Stomach smooth muscle (tissue), 2 donors: Measurements from ENCODE around the gene CST9L.
A peak's percentile ranks its signal among the peaks of the same experiment; 100 is the strongest.

ENCODE experiments used
- H3K27ac ChIP-seq: one replicate; pipeline ENCODE4 v1.7.0; 2013; ENCODE audit warnings: mild to moderate bottlenecking, low read length, inconsistent platforms
- H3K27me3 ChIP-seq, 2 donors: one replicate each; pipeline ENCODE4 v1.7.0; 2013; ENCODE audit warnings: low read length in 2 of 2; ENCODE audit not compliant: insufficient read depth in 2 of 2, control insufficient read depth in 1 of 2
- H3K36me3 ChIP-seq, 2 donors: one replicate each; pipeline ENCODE4 v1.7.0; 2013; ENCODE audit warnings: low read length in 2 of 2; ENCODE audit not compliant: control insufficient read depth in 2 of 2, insufficient read depth in 2 of 2
- H3K4me1 ChIP-seq: one replicate; pipeline ENCODE4 v1.7.0; 2013; ENCODE audit warnings: low read length; ENCODE audit not compliant: control insufficient read depth, insufficient read depth
- H3K4me3 ChIP-seq, 2 donors: one replicate each; pipeline ENCODE4 v1.7.0; 2013; ENCODE audit warnings: low read length in 2 of 2
- H3K9ac ChIP-seq, 2 donors: one replicate each; pipeline ENCODE4 v1.7.0; 2013; ENCODE audit warnings: low read length in 2 of 2, mild to moderate bottlenecking in 1 of 2
- H3K9me3 ChIP-seq, 2 donors: one replicate each; pipeline ENCODE4 v1.7.0; 2013; ENCODE audit warnings: low read length in 2 of 2; ENCODE audit not compliant: control insufficient read depth in 2 of 2
- donor health status: healthy.
- donor health status: Pancreatic carcinoma.

CST9L gene

GRCh38 chr20:23568320-23568970 lies at the start of gene CST9L:
TSS of gene CST9L (minus strand) at chr20:23568484. CDS start at chr20:23568450, 34 bp downstream.
- H3K4me1 ChIP-seq, result no peaks in the 10 kb centered on the region

GRCh38 chr20:23614163-23614562 lies 45.9 kb upstream of the CST9L start:
- Histone ChIP-seq H3K4me3 (no peak overlapping the region), H3K27me3 (no peaks in the 10 kb centered on the region), H3K27ac (no peak overlapping the region), H3K36me3 (no peaks in the 10 kb centered on the region), H3K9ac (no peak overlapping the region), H3K4me1 (peaks cover 5% of the 10 kb centered on the region), H3K9me3 (no peaks in the 10 kb centered on the region)

More at GRCh38 chr20:23568320-23568970, at the start of gene CST9L:
- H3K27ac ChIP-seq, result no peak within 1 kb of the TSS
- no peak within 1 kb of the TSS for H3K9ac ChIP-seq
- H3K27me3 ChIP-seq, result peaks cover 2 to 3% of the 10 kb centered on the region in 2 donors
- H3K4me3 ChIP-seq, result no peak within 1 kb of the TSS
- H3K9me3 ChIP-seq, result no peaks in the 10 kb centered on the region
- H3K36me3 ChIP-seq, result no peaks in the 10 kb centered on the region

- no peaks in the 10 kb centered on the region for H3K27me3 ChIP-seq
- H3K27ac ChIP-seq, result no peak overlapping the region
- H3K9me3 ChIP-seq, result no peaks in the 10 kb centered on the region
- no peaks in the 10 kb centered on the region for H3K36me3 ChIP-seq
- no peak overlapping the region for H3K4me3 ChIP-seq
- H3K4me1 ChIP-seq, result peaks cover 5% of the 10 kb centered on the region
- H3K9ac ChIP-seq, result no peak overlapping the region
These were observed 45.4 kb upstream of the CST9L start for GRCh38 chr20:23613676-23614075.

- H3K4me1 ChIP-seq, result peaks cover 5% of the 10 kb centered on the region
- H3K4me3 ChIP-seq, result no peak overlapping the region
- H3K9me3 ChIP-seq, result no peaks in the 10 kb centered on the region
- H3K9ac ChIP-seq, result no peak overlapping the region
- no peaks in the 10 kb centered on the region for H3K27me3 ChIP-seq
- H3K27ac ChIP-seq, result no peak overlapping the region
- no peaks in the 10 kb centered on the region for H3K36me3 ChIP-seq
These were observed 44.1 kb upstream of the CST9L start for GRCh38 chr20:23612396-23612795.

GRCh38 chr20:23609486-23610109 lies 41.3 kb upstream of the CST9L start:
- Histone ChIP-seq H3K36me3 (no peaks in the 10 kb centered on the region), H3K9me3 (no peaks in the 10 kb centered on the region), H3K4me1 (peaks cover 10% of the 10 kb centered on the region), H3K9ac (no peak overlapping the region), H3K4me3 (no peak overlapping the region), H3K27ac (no peak overlapping the region), H3K27me3 (peaks cover 0 to 3% of the 10 kb centered on the region in 2 donors)

- Histone ChIP-seq H3K27ac (no peak overlapping the region), H3K4me3 (no peak overlapping the region), H3K36me3 (no peaks in the 10 kb centered on the region), H3K9me3 (no peaks in the 10 kb centered on the region), H3K27me3 (peaks cover 0 to 3% of the 10 kb centered on the region in 2 donors), H3K4me1 (peaks cover 5% of the 10 kb centered on the region), H3K9ac (no peak overlapping the region)
These were observed 40.1 kb upstream of the CST9L start for GRCh38 chr20:23608251-23608846.

GRCh38 chr20:23607497-23608245 lies 39.4 kb upstream of the CST9L start:
- H3K9me3 ChIP-seq, result no peaks in the 10 kb centered on the region
- H3K27ac ChIP-seq, result no peak overlapping the region
- no peak overlapping the region for H3K4me3 ChIP-seq
- no peak overlapping the region for H3K9ac ChIP-seq
- no peaks in the 10 kb centered on the region for H3K36me3 ChIP-seq
- peaks cover 5% of the 10 kb centered on the region for H3K4me1 ChIP-seq
- peaks cover 0 to 6% of the 10 kb centered on the region in 2 donors for H3K27me3 ChIP-seq

GRCh38 chr20:23606652-23607049 lies 38.4 kb upstream of the CST9L start:
- Histone ChIP-seq H3K9ac (peak overlapping the region in 1 of 2 donors; percentile 21), H3K4me1 (peaks cover 5% of the 10 kb centered on the region), H3K27ac (no peak overlapping the region), H3K27me3 (peaks cover 0 to 6% of the 10 kb centered on the region in 2 donors), H3K9me3 (no peaks in the 10 kb centered on the region), H3K36me3 (no peaks in the 10 kb centered on the region), H3K4me3 (no peak overlapping the region)

GRCh38 chr20:23605867-23606651 lies 37.8 kb upstream of the CST9L start, which contains the start of gene CST9:
TSS of gene CST9 (minus strand) at chr20:23605917. CDS start at chr20:23605864, 53 bp downstream.
- Histone ChIP-seq H3K9ac (no peak within 1 kb of the TSS), H3K36me3 (no peaks in the 10 kb centered on the region), H3K4me1 (peaks cover 5% of the 10 kb centered on the region), H3K4me3 (no peak within 1 kb of the TSS), H3K27me3 (peaks cover 0 to 6% of the 10 kb centered on the region in 2 donors), H3K27ac (no peak within 1 kb of the TSS), H3K9me3 (no peaks in the 10 kb centered on the region)

GRCh38 chr20:23604306-23604705 lies 36.0 kb upstream of the CST9L start:
- Histone ChIP-seq H3K27ac (no peak overlapping the region), H3K27me3 (peaks cover 0 to 6% of the 10 kb centered on the region in 2 donors), H3K36me3 (no peaks in the 10 kb centered on the region), H3K4me1 (peaks cover 5% of the 10 kb centered on the region), H3K9me3 (no peaks in the 10 kb centered on the region), H3K4me3 (no peak overlapping the region), H3K9ac (no peak overlapping the region)
